ENCODE results near the gene SPCS2. TPM values are rescaled to one million over a fixed set of nuclear protein-coding genes. Genes with fewer than 3 reads are reported as not detected.

SPCS2 gene
- total and polyA plus RNA-seq, 4 donors, result 32.4 to 186 (median 59.6) TPM

- Histone ChIP-seq H3K9ac (ENCODE audit: low read depth in 1 of 2, low read length in 2 of 2) (no peak overlapping the region), H3K36me3 (ENCODE audit: control insufficient read depth in 4 of 4, insufficient read depth in 3 of 4, low read depth in 1 of 4, low read length in 3 of 4) (no peaks in the 10 kb centered on the region), H3K27ac (ENCODE audit: low read depth in 1 of 2, low read length in 2 of 2) (no peak overlapping the region), H3K27me3 (ENCODE audit: control insufficient read depth in 4 of 4, insufficient read depth in 4 of 4, low read length in 3 of 4) (no peaks in the 10 kb centered on the region), H3K4me1 (ENCODE audit: control insufficient read depth in 4 of 4, insufficient read depth in 4 of 4, low read length in 3 of 4) (no peaks in the 10 kb centered on the region), H3K9me3 (ENCODE audit: control insufficient read depth in 4 of 4, low read length in 3 of 4) (no peaks in the 10 kb centered on the region), H3K4me3 (ENCODE audit: low read depth in 1 of 3, low read length in 3 of 3) (no peak overlapping the region)
- TF ChIP-seq FOXA1 (IDR thresholded peaks at IDR 0.05), result no peak
- no peak for TF ChIP-seq RXRA (IDR thresholded peaks at IDR 0.05)
- TF ChIP-seq NR2F2 (IDR thresholded peaks at IDR 0.05), result no peak
- no peak for TF ChIP-seq GABPA (IDR thresholded peaks at IDR 0.05 in 1 of 2, conservative IDR thresholded peaks at IDR 0.05 in 1 of 2)
- no peak for TF ChIP-seq MAX (IDR thresholded peaks at IDR 0.05)
- TF ChIP-seq SP1 (IDR thresholded peaks at IDR 0.05), result no peak
- TF ChIP-seq, protein P1, sequence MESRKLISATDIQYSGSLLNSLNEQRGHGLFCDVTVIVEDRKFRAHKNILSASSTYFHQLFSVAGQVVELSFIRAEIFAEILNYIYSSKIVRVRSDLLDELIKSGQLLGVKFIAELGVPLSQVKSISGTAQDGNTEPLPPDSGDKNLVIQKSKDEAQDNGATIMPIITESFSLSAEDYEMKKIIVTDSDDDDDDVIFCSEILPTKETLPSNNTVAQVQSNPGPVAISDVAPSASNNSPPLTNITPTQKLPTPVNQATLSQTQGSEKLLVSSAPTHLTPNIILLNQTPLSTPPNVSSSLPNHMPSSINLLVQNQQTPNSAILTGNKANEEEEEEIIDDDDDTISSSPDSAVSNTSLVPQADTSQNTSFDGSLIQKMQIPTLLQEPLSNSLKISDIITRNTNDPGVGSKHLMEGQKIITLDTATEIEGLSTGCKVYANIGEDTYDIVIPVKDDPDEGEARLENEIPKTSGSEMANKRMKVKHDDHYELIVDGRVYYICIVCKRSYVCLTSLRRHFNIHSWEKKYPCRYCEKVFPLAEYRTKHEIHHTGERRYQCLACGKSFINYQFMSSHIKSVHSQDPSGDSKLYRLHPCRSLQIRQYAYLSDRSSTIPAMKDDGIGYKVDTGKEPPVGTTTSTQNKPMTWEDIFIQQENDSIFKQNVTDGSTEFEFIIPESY (IDR thresholded peaks at IDR 0.05), result no peak
- TF ChIP-seq EGR1 (IDR thresholded peaks at IDR 0.05; ENCODE audit: low read depth in 2 of 2), result no peak
- no peak for TF ChIP-seq YY1 (IDR thresholded peaks at IDR 0.05)
- TF ChIP-seq HNF4G (IDR thresholded peaks at IDR 0.05), result no peak
- no peak for TF ChIP-seq RAD21 (IDR thresholded peaks at IDR 0.05)
- no peak for TF ChIP-seq TAF1 (conservative IDR thresholded peaks at IDR 0.05)
- TF ChIP-seq, protein P2, sequence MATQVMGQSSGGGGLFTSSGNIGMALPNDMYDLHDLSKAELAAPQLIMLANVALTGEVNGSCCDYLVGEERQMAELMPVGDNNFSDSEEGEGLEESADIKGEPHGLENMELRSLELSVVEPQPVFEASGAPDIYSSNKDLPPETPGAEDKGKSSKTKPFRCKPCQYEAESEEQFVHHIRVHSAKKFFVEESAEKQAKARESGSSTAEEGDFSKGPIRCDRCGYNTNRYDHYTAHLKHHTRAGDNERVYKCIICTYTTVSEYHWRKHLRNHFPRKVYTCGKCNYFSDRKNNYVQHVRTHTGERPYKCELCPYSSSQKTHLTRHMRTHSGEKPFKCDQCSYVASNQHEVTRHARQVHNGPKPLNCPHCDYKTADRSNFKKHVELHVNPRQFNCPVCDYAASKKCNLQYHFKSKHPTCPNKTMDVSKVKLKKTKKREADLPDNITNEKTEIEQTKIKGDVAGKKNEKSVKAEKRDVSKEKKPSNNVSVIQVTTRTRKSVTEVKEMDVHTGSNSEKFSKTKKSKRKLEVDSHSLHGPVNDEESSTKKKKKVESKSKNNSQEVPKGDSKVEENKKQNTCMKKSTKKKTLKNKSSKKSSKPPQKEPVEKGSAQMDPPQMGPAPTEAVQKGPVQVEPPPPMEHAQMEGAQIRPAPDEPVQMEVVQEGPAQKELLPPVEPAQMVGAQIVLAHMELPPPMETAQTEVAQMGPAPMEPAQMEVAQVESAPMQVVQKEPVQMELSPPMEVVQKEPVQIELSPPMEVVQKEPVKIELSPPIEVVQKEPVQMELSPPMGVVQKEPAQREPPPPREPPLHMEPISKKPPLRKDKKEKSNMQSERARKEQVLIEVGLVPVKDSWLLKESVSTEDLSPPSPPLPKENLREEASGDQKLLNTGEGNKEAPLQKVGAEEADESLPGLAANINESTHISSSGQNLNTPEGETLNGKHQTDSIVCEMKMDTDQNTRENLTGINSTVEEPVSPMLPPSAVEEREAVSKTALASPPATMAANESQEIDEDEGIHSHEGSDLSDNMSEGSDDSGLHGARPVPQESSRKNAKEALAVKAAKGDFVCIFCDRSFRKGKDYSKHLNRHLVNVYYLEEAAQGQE (IDR thresholded peaks at IDR 0.05), result no peak
- 98% methylated on average over 1 of the region's 1 CpG for WGBS
- no peak for DNase-seq (ENCODE audit: low spot score)
Observed at GRCh38 chr11:75025561-75025960, 76.5 kb downstream of the SPCS2 start.

DNA sequence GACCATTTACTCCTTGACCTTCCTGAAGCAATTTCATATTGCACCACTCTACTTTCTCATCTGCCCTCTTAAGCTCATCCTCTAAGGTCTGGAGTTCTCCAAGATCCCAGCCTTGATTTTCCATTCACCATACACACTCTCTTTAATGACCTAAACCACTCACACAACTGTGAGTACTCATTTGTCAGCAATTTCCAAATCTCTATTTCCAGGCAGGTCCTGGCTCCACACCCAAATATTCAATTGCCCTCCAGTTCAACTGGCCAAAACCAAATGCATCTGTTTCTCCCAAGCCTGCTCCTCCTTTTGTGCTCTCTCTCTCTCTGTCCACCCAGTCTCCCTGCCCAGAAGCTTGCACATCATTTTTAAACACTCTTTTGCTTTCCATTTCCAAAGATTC is 79.3 kb downstream of the SPCS2 start:
- Histone ChIP-seq H3K9ac (ENCODE audit: low read depth in 1 of 2, low read length in 2 of 2) (no peak overlapping the region), H3K4me1 (ENCODE audit: control insufficient read depth in 4 of 4, insufficient read depth in 4 of 4, low read length in 3 of 4) (no peaks in the 10 kb centered on the region), H3K27ac (ENCODE audit: low read depth in 1 of 2, low read length in 2 of 2) (no peak overlapping the region), H3K36me3 (ENCODE audit: control insufficient read depth in 4 of 4, insufficient read depth in 3 of 4, low read depth in 1 of 4, low read length in 3 of 4) (no peaks in the 10 kb centered on the region), H3K27me3 (ENCODE audit: control insufficient read depth in 4 of 4, insufficient read depth in 4 of 4, low read length in 3 of 4) (no peaks in the 10 kb centered on the region), H3K4me3 (ENCODE audit: low read depth in 1 of 3, low read length in 3 of 3) (no peak overlapping the region), H3K9me3 (ENCODE audit: control insufficient read depth in 4 of 4, low read length in 3 of 4) (no peaks in the 10 kb centered on the region)
- DNase-seq (ENCODE audit: low spot score), result no peak
- TF ChIP-seq GABPA (IDR thresholded peaks at IDR 0.05 in 1 of 2, conservative IDR thresholded peaks at IDR 0.05 in 1 of 2) (no peak), EGR1 (IDR thresholded peaks at IDR 0.05; ENCODE audit: low read depth in 2 of 2) (no peak), MAX (IDR thresholded peaks at IDR 0.05) (no peak), SP1 (IDR thresholded peaks at IDR 0.05) (no peak), CTCF (IDR thresholded peaks at IDR 0.05; ENCODE audit: low read depth, low read length, missing input control) (no peak), RAD21 (IDR thresholded peaks at IDR 0.05) (no peak), YY1 (IDR thresholded peaks at IDR 0.05) (no peak), NR2F2 (IDR thresholded peaks at IDR 0.05) (no peak), JUND (IDR thresholded peaks at IDR 0.05) (no peak), HNF4G (IDR thresholded peaks at IDR 0.05) (no peak), FOXA1 (IDR thresholded peaks at IDR 0.05) (no peak), HNF4A (conservative IDR thresholded peaks at IDR 0.05) (no peak), FOXA2 (IDR thresholded peaks at IDR 0.05) (no peak), ATF3 (IDR thresholded peaks at IDR 0.05) (no peak), RXRA (IDR thresholded peaks at IDR 0.05) (no peak)
- TF ChIP-seq, protein P1 (IDR thresholded peaks at IDR 0.05), result no peak
- TF ChIP-seq, protein P2 (IDR thresholded peaks at IDR 0.05), result no peak
